ENCODE results near the gene IGSF9.

Gene IGSF9

DNA sequence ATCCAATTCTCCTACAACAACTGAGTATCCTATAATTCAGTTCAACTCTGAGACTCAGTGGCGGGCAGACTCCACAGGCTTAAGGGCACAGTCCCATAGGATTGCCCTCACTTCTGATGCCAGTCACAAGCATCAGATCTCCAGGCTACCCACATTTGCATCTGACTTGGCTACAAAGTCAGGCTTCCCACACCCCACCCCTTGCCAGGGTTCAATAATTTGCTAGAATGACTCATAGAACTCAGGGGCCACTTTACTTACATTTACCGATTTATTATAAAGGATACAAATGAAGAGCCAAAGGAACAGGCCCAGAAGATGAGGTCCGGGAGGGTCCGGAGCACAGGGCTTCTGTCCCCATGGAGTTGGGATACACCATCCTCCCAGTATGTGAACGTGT lies 44.6 kb upstream of the IGSF9 start:
- TF ChIP-seq, protein P1, sequence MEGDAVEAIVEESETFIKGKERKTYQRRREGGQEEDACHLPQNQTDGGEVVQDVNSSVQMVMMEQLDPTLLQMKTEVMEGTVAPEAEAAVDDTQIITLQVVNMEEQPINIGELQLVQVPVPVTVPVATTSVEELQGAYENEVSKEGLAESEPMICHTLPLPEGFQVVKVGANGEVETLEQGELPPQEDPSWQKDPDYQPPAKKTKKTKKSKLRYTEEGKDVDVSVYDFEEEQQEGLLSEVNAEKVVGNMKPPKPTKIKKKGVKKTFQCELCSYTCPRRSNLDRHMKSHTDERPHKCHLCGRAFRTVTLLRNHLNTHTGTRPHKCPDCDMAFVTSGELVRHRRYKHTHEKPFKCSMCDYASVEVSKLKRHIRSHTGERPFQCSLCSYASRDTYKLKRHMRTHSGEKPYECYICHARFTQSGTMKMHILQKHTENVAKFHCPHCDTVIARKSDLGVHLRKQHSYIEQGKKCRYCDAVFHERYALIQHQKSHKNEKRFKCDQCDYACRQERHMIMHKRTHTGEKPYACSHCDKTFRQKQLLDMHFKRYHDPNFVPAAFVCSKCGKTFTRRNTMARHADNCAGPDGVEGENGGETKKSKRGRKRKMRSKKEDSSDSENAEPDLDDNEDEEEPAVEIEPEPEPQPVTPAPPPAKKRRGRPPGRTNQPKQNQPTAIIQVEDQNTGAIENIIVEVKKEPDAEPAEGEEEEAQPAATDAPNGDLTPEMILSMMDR (IDR thresholded peaks at IDR 0.05; ENCODE audit: low read depth, low read length) = no peak
- TF ChIP-seq POLR2A (IDR thresholded peaks at IDR 0.05; ENCODE audit: extremely low read depth, insufficient read length) (no peak), MYC (IDR thresholded peaks at IDR 0.05; ENCODE audit: low read depth, low read length) (no peak)
- TF ChIP-seq, protein P2, sequence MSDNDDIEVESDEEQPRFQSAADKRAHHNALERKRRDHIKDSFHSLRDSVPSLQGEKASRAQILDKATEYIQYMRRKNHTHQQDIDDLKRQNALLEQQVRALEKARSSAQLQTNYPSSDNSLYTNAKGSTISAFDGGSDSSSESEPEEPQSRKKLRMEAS (IDR thresholded peaks at IDR 0.05; ENCODE audit: low read depth, low read length) = no peak
- DNase-seq (ENCODE audit: low read depth) = no peak
- no peak overlapping the region for H3K4me3 ChIP-seq (ENCODE audit: low read depth, low read length)

GRCh38 chr1:159989581-159989980 lies 44.2 kb upstream of the IGSF9 start:
- TF ChIP-seq MYC (IDR thresholded peaks at IDR 0.05; ENCODE audit: low read depth, low read length) (no peak), POLR2A (IDR thresholded peaks at IDR 0.05; ENCODE audit: extremely low read depth, insufficient read length) (no peak)
- TF ChIP-seq, protein P2 (IDR thresholded peaks at IDR 0.05; ENCODE audit: low read depth, low read length) = no peak
- TF ChIP-seq, protein P1 (IDR thresholded peaks at IDR 0.05; ENCODE audit: low read depth, low read length) = no peak
- no peak for DNase-seq (ENCODE audit: low read depth)
- H3K4me3 ChIP-seq (ENCODE audit: low read depth, low read length) = no peak overlapping the region

GRCh38 chr1:159988006-159988405 lies 42.6 kb upstream of the IGSF9 start:
- no peak for DNase-seq (ENCODE audit: low read depth)
- no peak overlapping the region for H3K4me3 ChIP-seq (ENCODE audit: low read depth, low read length)
- TF ChIP-seq MYC (IDR thresholded peaks at IDR 0.05; ENCODE audit: low read depth, low read length) (no peak), POLR2A (IDR thresholded peaks at IDR 0.05; ENCODE audit: extremely low read depth, insufficient read length) (no peak)
- TF ChIP-seq, protein P1 (IDR thresholded peaks at IDR 0.05; ENCODE audit: low read depth, low read length) = no peak
- TF ChIP-seq, protein P2 (IDR thresholded peaks at IDR 0.05; ENCODE audit: low read depth, low read length) = no peak

DNA sequence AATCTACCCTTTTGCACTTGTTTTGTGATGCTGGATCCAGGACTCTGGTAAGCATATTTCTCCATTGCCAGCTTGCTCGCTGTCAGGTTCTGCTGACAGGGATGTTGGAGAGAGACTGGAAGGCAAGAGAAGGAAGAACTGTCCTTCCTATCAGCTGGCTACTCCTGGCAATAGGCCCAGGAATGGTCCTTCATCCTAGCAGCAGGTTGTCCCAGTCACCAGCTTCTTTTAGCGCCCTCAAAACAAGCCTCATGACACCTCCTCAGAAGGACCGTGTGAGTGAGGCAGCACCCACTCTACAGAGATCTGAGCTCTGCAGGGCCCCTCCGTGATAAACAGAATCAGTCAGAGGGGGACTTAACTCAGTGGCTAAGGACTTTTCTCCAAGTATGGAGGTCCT lies 41.8 kb upstream of the IGSF9 start:
- TF ChIP-seq MYC (IDR thresholded peaks at IDR 0.05; ENCODE audit: low read depth, low read length) = no peak
- no peak for TF ChIP-seq POLR2A (IDR thresholded peaks at IDR 0.05; ENCODE audit: extremely low read depth, insufficient read length)
- TF ChIP-seq, protein P1 (IDR thresholded peaks at IDR 0.05; ENCODE audit: low read depth, low read length) = no peak
- TF ChIP-seq, protein P2 (IDR thresholded peaks at IDR 0.05; ENCODE audit: low read depth, low read length) = no peak
- H3K4me3 ChIP-seq (ENCODE audit: low read depth, low read length) = no peak overlapping the region
- DNase-seq (ENCODE audit: low read depth) = no peak

GRCh38 chr1:159986531-159986930 lies 41.1 kb upstream of the IGSF9 start:
- DNase-seq (ENCODE audit: low read depth) = no peak
- H3K4me3 ChIP-seq (ENCODE audit: low read depth, low read length) = no peak overlapping the region
- TF ChIP-seq, protein P1 (IDR thresholded peaks at IDR 0.05; ENCODE audit: low read depth, low read length) = no peak
- TF ChIP-seq, protein P2 (IDR thresholded peaks at IDR 0.05; ENCODE audit: low read depth, low read length) = no peak
- TF ChIP-seq MYC (IDR thresholded peaks at IDR 0.05; ENCODE audit: low read depth, low read length) = no peak
- TF ChIP-seq POLR2A (IDR thresholded peaks at IDR 0.05; ENCODE audit: extremely low read depth, insufficient read length) = no peak

DNA sequence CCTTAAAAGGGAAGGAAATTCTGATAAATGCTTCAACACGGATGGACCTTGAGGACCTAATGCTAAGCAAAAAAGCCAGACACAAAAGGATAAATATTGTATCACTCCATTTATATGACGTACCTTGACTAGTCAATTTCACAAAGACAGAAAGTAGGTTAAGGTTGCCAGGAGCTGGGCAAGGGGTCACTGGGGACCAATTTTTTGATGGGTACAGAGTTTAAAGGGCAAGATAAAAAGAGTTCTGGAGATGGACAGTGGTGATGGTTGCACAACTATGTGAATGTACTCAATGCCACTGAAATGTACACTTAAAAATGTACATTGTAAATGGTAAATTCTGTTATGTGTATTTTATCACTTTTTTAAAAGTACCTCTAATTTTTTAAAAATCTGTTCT lies 40.7 kb upstream of the IGSF9 start:
- no peak overlapping the region for H3K4me3 ChIP-seq (ENCODE audit: low read depth, low read length)
- TF ChIP-seq, protein P1 (IDR thresholded peaks at IDR 0.05; ENCODE audit: low read depth, low read length) = no peak
- TF ChIP-seq, protein P2 (IDR thresholded peaks at IDR 0.05; ENCODE audit: low read depth, low read length) = no peak
- TF ChIP-seq POLR2A (IDR thresholded peaks at IDR 0.05; ENCODE audit: extremely low read depth, insufficient read length) (no peak), MYC (IDR thresholded peaks at IDR 0.05; ENCODE audit: low read depth, low read length) (no peak)
- DNase-seq (ENCODE audit: low read depth) = no peak
